Measurements from ENCODE around the gene PRG3. TPM values are rescaled to one million over a fixed set of nuclear protein-coding genes. Genes with fewer than 3 reads are reported as not detected.

Gene PRG3
- polyA plus RNA-seq (2012; ENCODE audit: missing spikeins) = not detected

GRCh38 chr11:57380975-57381374, at the start of gene PRG3:
Gene PRG3, minus strand, starts transcription at chr11:57381150. Its CDS starts 442 bp downstream, at chr11:57380708.
- TF ChIP-seq POLR2AphosphoS5 (IDR thresholded peaks at IDR 0.05; ENCODE audit: low read depth, low read length) (no peak), TAF1 (IDR thresholded peaks at IDR 0.05; ENCODE audit: borderline replicate concordance, low read depth, low read length) (no peak), POLR2A (IDR thresholded peaks at IDR 0.05; ENCODE audit: low read depth, low read length) (no peak)
- DNase-seq (ENCODE audit: insufficient read length) (no peak), FAIRE-seq (no peak)

- TF ChIP-seq POLR2A (IDR thresholded peaks at IDR 0.05; ENCODE audit: low read depth, low read length) = no peak
- TF ChIP-seq TAF1 (IDR thresholded peaks at IDR 0.05; ENCODE audit: borderline replicate concordance, low read depth, low read length) = no peak
- TF ChIP-seq POLR2AphosphoS5 (IDR thresholded peaks at IDR 0.05; ENCODE audit: low read depth, low read length) = no peak
Observed at GRCh38 chr11:57429946-57430345, 49.0 kb upstream of the PRG3 start.

GRCh38 chr11:57428643-57429042, 47.7 kb upstream of the PRG3 start:
- no peak for DNase-seq (ENCODE audit: insufficient read length)
- FAIRE-seq = no peak
- no peak for TF ChIP-seq POLR2AphosphoS5 (IDR thresholded peaks at IDR 0.05; ENCODE audit: low read depth, low read length)
- TF ChIP-seq TAF1 (IDR thresholded peaks at IDR 0.05; ENCODE audit: borderline replicate concordance, low read depth, low read length) = no peak
- no peak for TF ChIP-seq POLR2A (IDR thresholded peaks at IDR 0.05; ENCODE audit: low read depth, low read length)

More at GRCh38 chr11:57429946-57430345, 49.0 kb upstream of the PRG3 start:
- FAIRE-seq (peak; percentile 36), DNase-seq (ENCODE audit: insufficient read length) (no peak)

- FAIRE-seq (no peak), DNase-seq (ENCODE audit: insufficient read length) (no peak)
- TF ChIP-seq POLR2A (IDR thresholded peaks at IDR 0.05; ENCODE audit: low read depth, low read length) = no peak
- no peak for TF ChIP-seq POLR2AphosphoS5 (IDR thresholded peaks at IDR 0.05; ENCODE audit: low read depth, low read length)
- no peak for TF ChIP-seq TAF1 (IDR thresholded peaks at IDR 0.05; ENCODE audit: borderline replicate concordance, low read depth, low read length)
Observed at GRCh38 chr11:57427727-57428082, 46.8 kb upstream of the PRG3 start.

- TF ChIP-seq TAF1 (IDR thresholded peaks at IDR 0.05; ENCODE audit: borderline replicate concordance, low read depth, low read length) (peak; percentile 72; the same call in 1 of the 2 replicates), POLR2AphosphoS5 (IDR thresholded peaks at IDR 0.05; ENCODE audit: low read depth, low read length) (peak; percentile 79), POLR2A (IDR thresholded peaks at IDR 0.05; ENCODE audit: low read depth, low read length) (peak; percentile 88)
- DNase-seq (ENCODE audit: insufficient read length) = peak; percentile 61
- FAIRE-seq = no peak
Observed at GRCh38 chr11:57426929-57427726, 46.2 kb upstream of the PRG3 start, which contains the start of gene SLC43A3. Gene SLC43A3, minus strand, starts transcription at chr11:57427121. Its CDS starts 949 bp downstream, at chr11:57426172.

GRCh38 chr11:57426439-57426928, 45.5 kb upstream of the PRG3 start:
- peak; percentile 15 for TF ChIP-seq POLR2A (IDR thresholded peaks at IDR 0.05; ENCODE audit: low read depth, low read length)
- TF ChIP-seq POLR2AphosphoS5 (IDR thresholded peaks at IDR 0.05; ENCODE audit: low read depth, low read length) = no peak; the same call in 1 of the 2 replicates
- TF ChIP-seq TAF1 (IDR thresholded peaks at IDR 0.05; ENCODE audit: borderline replicate concordance, low read depth, low read length) = no peak
- no peak for DNase-seq (ENCODE audit: insufficient read length)
- FAIRE-seq = no peak

- no peak for FAIRE-seq
- TF ChIP-seq POLR2AphosphoS5 (IDR thresholded peaks at IDR 0.05; ENCODE audit: low read depth, low read length) (no peak; the same call in 1 of the 2 replicates), POLR2A (IDR thresholded peaks at IDR 0.05; ENCODE audit: low read depth, low read length) (no peak; the same call in none of the 2 replicates), TAF1 (IDR thresholded peaks at IDR 0.05; ENCODE audit: borderline replicate concordance, low read depth, low read length) (no peak)
- DNase-seq (ENCODE audit: insufficient read length) = no peak
Observed at GRCh38 chr11:57425565-57426438, 44.9 kb upstream of the PRG3 start.

- FAIRE-seq = peak; percentile 100
- DNase-seq (ENCODE audit: insufficient read length) = peak; percentile 64
- TF ChIP-seq POLR2A (IDR thresholded peaks at IDR 0.05; ENCODE audit: low read depth, low read length) (peak; percentile 77), POLR2AphosphoS5 (IDR thresholded peaks at IDR 0.05; ENCODE audit: low read depth, low read length) (peak; percentile 86; the same call in 1 of the 2 replicates), TAF1 (IDR thresholded peaks at IDR 0.05; ENCODE audit: borderline replicate concordance, low read depth, low read length) (peak; percentile 42; the same call in 1 of the 2 replicates)
Observed at GRCh38 chr11:57424792-57425564, 44.0 kb upstream of the PRG3 start.

GRCh38 chr11:57424137-57424791, 43.3 kb upstream of the PRG3 start:
- FAIRE-seq (no peak), DNase-seq (ENCODE audit: insufficient read length) (no peak)
- no peak for TF ChIP-seq TAF1 (IDR thresholded peaks at IDR 0.05; ENCODE audit: borderline replicate concordance, low read depth, low read length)
- no peak for TF ChIP-seq POLR2A (IDR thresholded peaks at IDR 0.05; ENCODE audit: low read depth, low read length)
- TF ChIP-seq POLR2AphosphoS5 (IDR thresholded peaks at IDR 0.05; ENCODE audit: low read depth, low read length) = no peak

- DNase-seq (ENCODE audit: insufficient read length) (no peak), FAIRE-seq (peak; percentile 74)
- no peak for TF ChIP-seq POLR2AphosphoS5 (IDR thresholded peaks at IDR 0.05; ENCODE audit: low read depth, low read length)
- TF ChIP-seq TAF1 (IDR thresholded peaks at IDR 0.05; ENCODE audit: borderline replicate concordance, low read depth, low read length) = no peak
- TF ChIP-seq POLR2A (IDR thresholded peaks at IDR 0.05; ENCODE audit: low read depth, low read length) = no peak
Observed at GRCh38 chr11:57422669-57423068, 41.7 kb upstream of the PRG3 start.

All from GM12892 (cell line).